Uterus (tissue), 2 donors: ENCODE results near the gene IQCH.

Experiments
- CTCF ChIP-seq, 4 experiments: fragments of 200-600 bp in 2 of 4; fragments of 450-650 bp in 2 of 4; sonication (generic) in 2 of 4; IDR thresholded peaks; one replicate each; pipeline ENCODE4 v1.5.1; 2016 to 2019; ENCODE audit warnings: antibody characterized with exemption in 4 of 4, mild to moderate bottlenecking in 2 of 4, moderate library complexity in 1 of 4
- POLR2A ChIP-seq, 2 donors: fragments of 450-650 bp; IDR thresholded peaks; one replicate each; pipeline ENCODE4 v1.6.1; 2016; ENCODE audit warnings: antibody characterized with exemption in 2 of 2, mild to moderate bottlenecking in 1 of 2, moderate library complexity in 1 of 2

GRCh38 chr15:67504056-67504455 lies 249.5 kb downstream of the IQCH start:
- no peak for TF ChIP-seq POLR2A (IDR thresholded peaks at IDR 0.05)
- TF ChIP-seq CTCF (IDR thresholded peaks at IDR 0.05), result no peak
